OCI-LY1 (cell line): ENCODE results near the gene PLEKHM1.
A peak's percentile ranks its signal among the peaks of the same experiment; 100 is the strongest.

ENCODE experiments used
- CTCF ChIP-seq: fragments of 200-600 bp; sonication (generic), shearing (Covaris generic); IDR thresholded peaks from 2 replicates; pipeline ENCODE4 v1.5.1; 2017; ENCODE audit warnings: mild to moderate bottlenecking, antibody characterized with exemption, low read length, moderate library complexity, mixed read lengths
- EZH2 ChIP-seq: fragments of 200-600 bp; sonication (generic), shearing (Covaris generic); IDR thresholded peaks from 2 replicates; pipeline ENCODE4 v1.8.0; 2017; ENCODE audit warnings: borderline replicate concordance, mixed run types, mild to moderate bottlenecking, antibody characterized with exemption, low read length, moderate library complexity, mixed read lengths

- TF ChIP-seq CTCF = peak; percentile 98
- TF ChIP-seq EZH2 = no peak
Observed at GRCh38 chr17:45428050-45428617, 62.4 kb downstream of the PLEKHM1 start.
